Stomach (tissue), 9 donors: Measurements from ENCODE around the gene CGREF1. TPM values are rescaled to one million over a fixed set of nuclear protein-coding genes. Genes with fewer than 3 reads are reported as not detected.
A peak's percentile ranks its signal among the peaks of the same experiment; 100 is the strongest.

Experiments used
- DNase-seq, 2 donors: peaks; one replicate each; pipeline versions ENCODE4 v3.0.0 to v3.0.0-alpha.2; 2013 to 2019
- H3K27ac ChIP-seq, 5 donors: fragments of 200-600 bp in 4 of 5; sonication (generic) in 4 of 5; one replicate each; pipeline ENCODE4 v1.5.1; 2013 to 2019; ENCODE audit warnings: mild to moderate bottlenecking in 1 of 5, moderate library complexity in 1 of 5
- H3K27me3 ChIP-seq, 3 donors: fragments of 200-600 bp; sonication (generic); one replicate each; pipeline ENCODE4 v1.5.1; 2017 to 2019; ENCODE audit warnings: mixed run types in 1 of 3
- H3K36me3 ChIP-seq, 4 donors: fragments of 200-600 bp; sonication (generic); 1 replicate in 3 of 4; 2 replicates in 1 of 4; pipeline ENCODE4 v1.5.1; 2016 to 2019
- H3K4me1 ChIP-seq, 4 donors: fragments of 200-600 bp; sonication (generic); one replicate each; pipeline ENCODE4 v1.5.1; 2016 to 2019
- H3K4me3 ChIP-seq, 4 donors: fragments of 200-600 bp; sonication (generic) in 3 of 4; one replicate each; pipeline ENCODE4 v1.5.1; 2016 to 2019; ENCODE audit warnings: mild to moderate bottlenecking in 1 of 4
- H3K9me3 ChIP-seq, 4 donors: fragments of 200-600 bp; sonication (generic); one replicate each; pipeline ENCODE4 v1.5.1; 2016 to 2019
- EP300 ChIP-seq: sonication (generic); formaldehyde crosslinking; IDR thresholded peaks from one replicate; pipeline ENCODE4 v1.6.1; 2017; ENCODE audit warnings: antibody characterized with exemption
- POLR2A ChIP-seq, 4 donors: fragments of 450-650 bp; IDR thresholded peaks; one replicate each; pipeline ENCODE4 v1.6.1; 2016; ENCODE audit warnings: antibody characterized with exemption in 4 of 4, control low read depth in 2 of 4, mild to moderate bottlenecking in 1 of 4, moderate library complexity in 1 of 4
- POLR2AphosphoS5 ChIP-seq, 3 donors: sonication (generic); formaldehyde crosslinking; IDR thresholded peaks; one replicate each; pipeline ENCODE4 v1.6.1; 2016; ENCODE audit warnings: antibody characterized with exemption in 3 of 3
- WGBS, 5 donors: extraction: QIAGEN DNeasy Blood & Tissue Kit in 3 of 5; methylation state at CpG; one replicate each; pipeline versions ENCODE4 v1.1.5 to v1.1.7; 2013 to 2018; 5-methylcytosine and 5-hydroxymethylcytosine counted together
- intact Hi-C: fragments of 100-400 bp; cut with DNase I; formaldehyde crosslinking; loops from one replicate; pipeline ENCODE4 v1.15.1; 2023; ENCODE audit warnings: low total_unique reads
- polyA plus RNA-seq, 3 donors: library from polyadenylated mRNA; stranded (reverse); fragments of 200-250 nt; gene quantifications; one replicate each; pipeline ENCODE4 v1.2.3, GENCODE V29; 2013
- total RNA-seq, 5 donors: library from RNA; depleted of rRNA; stranded (reverse); fragments of >200 nt; gene quantifications; one replicate each; pipeline versions ENCODE4 v1.1.0 to v1.2.3, GENCODE V29; 2014 to 2016
- TF ChIP-seq, protein P1 (sequence below), 7 experiments: fragments of 450-650 bp in 4 of 7; fragments of 200-600 bp in 3 of 7; sonication (generic) in 3 of 7; IDR thresholded peaks; one replicate each; pipeline ENCODE4 v1.5.1; 2016 to 2019; ENCODE audit warnings: antibody characterized with exemption in 7 of 7, control low read depth in 2 of 7, mild to moderate bottlenecking in 1 of 7
- donor health status: healthy with polysubstance abuse.
- donor health status: Bipolar disorder and iron deficiency.
- donor health status: healthy.

The CGREF1 gene
- total and polyA plus RNA-seq, 8 donors, result 1.4 to 4.1 (median 2.5) TPM; not detected in 2

DNA sequence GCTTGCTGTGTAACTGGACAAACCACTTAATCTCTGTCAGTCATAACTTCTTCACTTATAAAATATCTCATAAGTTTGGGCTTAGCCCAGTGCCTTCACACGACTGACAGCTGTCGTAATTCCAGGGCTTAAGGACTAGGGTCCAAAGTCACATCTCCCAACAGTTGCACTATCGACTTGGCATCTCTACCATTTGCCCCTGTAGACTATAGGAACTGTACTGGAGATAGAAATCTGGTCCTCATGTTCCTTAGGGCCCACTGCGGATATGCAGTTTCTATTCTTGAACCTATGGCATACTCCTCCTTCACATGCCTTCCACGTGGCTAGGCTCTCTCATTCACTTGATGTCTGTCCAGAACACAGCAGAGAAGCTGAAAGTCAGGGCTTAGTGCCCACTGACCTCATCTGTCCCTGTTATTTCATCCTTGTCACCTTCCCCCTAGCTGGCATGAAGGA, 7.4 kb upstream of the CGREF1 start:
- H3K9me3 ChIP-seq, result no peaks in the 10 kb centered on the region
- peaks cover 17 to 28% (median 20%) of the 10 kb centered on the region in 4 donors for H3K36me3 ChIP-seq
- 45 to 54% (median 51%) methylated on average over 5 of the region's 5 CpGs for WGBS, 5 donors
- TF ChIP-seq, protein P1, sequence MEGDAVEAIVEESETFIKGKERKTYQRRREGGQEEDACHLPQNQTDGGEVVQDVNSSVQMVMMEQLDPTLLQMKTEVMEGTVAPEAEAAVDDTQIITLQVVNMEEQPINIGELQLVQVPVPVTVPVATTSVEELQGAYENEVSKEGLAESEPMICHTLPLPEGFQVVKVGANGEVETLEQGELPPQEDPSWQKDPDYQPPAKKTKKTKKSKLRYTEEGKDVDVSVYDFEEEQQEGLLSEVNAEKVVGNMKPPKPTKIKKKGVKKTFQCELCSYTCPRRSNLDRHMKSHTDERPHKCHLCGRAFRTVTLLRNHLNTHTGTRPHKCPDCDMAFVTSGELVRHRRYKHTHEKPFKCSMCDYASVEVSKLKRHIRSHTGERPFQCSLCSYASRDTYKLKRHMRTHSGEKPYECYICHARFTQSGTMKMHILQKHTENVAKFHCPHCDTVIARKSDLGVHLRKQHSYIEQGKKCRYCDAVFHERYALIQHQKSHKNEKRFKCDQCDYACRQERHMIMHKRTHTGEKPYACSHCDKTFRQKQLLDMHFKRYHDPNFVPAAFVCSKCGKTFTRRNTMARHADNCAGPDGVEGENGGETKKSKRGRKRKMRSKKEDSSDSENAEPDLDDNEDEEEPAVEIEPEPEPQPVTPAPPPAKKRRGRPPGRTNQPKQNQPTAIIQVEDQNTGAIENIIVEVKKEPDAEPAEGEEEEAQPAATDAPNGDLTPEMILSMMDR (IDR thresholded peaks at IDR 0.05), result no peak
- TF ChIP-seq EP300 (no peak), POLR2A (IDR thresholded peaks at IDR 0.05) (no peak), POLR2AphosphoS5 (IDR thresholded peaks at IDR 0.05) (no peak)
- no peaks in the 10 kb centered on the region for H3K27me3 ChIP-seq
- intact Hi-C loops, result no loop called here
- H3K4me1 ChIP-seq, result peaks cover 5 to 16% (median 15%) of the 10 kb centered on the region in 4 donors
- no peak overlapping the region for H3K27ac ChIP-seq
- no peak for DNase-seq
- H3K4me3 ChIP-seq, result no peak overlapping the region

DNA sequence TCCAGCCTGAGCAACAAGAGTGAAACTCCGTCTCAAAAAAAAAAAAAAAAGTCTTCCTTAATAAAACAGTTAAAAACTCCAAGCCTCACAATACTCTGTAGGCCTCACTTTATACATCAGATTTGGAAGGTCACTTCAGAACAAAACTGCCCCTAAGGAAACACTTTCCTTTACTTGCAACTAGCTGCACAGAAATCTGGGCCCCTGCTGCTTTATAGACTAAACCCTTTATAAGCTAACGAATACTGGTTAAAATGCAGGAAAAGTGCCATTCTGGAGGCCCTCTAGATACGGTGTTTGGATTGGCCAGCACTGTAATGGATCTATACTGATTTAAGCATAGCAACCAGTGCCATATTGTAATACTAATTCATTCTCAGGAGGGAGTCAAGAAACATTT, 6.2 kb upstream of the CGREF1 start:
- intact Hi-C loops, result no loop called here
- Histone ChIP-seq H3K27ac (no peak overlapping the region), H3K9me3 (no peaks in the 10 kb centered on the region), H3K27me3 (peaks cover 0 to under 1% (median 0%) of the 10 kb centered on the region in 3 donors), H3K4me3 (no peak overlapping the region), H3K36me3 (peaks cover 6 to 16% (median 9%) of the 10 kb centered on the region in 4 donors), H3K4me1 (peaks cover 5 to 16% (median 15%) of the 10 kb centered on the region in 4 donors)
- 87 to 97% (median 91%) methylated on average over 3 of the region's 3 CpGs for WGBS, 5 donors
- DNase-seq, result no peak
- TF ChIP-seq POLR2A (IDR thresholded peaks at IDR 0.05) (no peak), EP300 (no peak), POLR2AphosphoS5 (IDR thresholded peaks at IDR 0.05) (no peak)
- TF ChIP-seq, protein P1 (IDR thresholded peaks at IDR 0.05), result no peak

DNA sequence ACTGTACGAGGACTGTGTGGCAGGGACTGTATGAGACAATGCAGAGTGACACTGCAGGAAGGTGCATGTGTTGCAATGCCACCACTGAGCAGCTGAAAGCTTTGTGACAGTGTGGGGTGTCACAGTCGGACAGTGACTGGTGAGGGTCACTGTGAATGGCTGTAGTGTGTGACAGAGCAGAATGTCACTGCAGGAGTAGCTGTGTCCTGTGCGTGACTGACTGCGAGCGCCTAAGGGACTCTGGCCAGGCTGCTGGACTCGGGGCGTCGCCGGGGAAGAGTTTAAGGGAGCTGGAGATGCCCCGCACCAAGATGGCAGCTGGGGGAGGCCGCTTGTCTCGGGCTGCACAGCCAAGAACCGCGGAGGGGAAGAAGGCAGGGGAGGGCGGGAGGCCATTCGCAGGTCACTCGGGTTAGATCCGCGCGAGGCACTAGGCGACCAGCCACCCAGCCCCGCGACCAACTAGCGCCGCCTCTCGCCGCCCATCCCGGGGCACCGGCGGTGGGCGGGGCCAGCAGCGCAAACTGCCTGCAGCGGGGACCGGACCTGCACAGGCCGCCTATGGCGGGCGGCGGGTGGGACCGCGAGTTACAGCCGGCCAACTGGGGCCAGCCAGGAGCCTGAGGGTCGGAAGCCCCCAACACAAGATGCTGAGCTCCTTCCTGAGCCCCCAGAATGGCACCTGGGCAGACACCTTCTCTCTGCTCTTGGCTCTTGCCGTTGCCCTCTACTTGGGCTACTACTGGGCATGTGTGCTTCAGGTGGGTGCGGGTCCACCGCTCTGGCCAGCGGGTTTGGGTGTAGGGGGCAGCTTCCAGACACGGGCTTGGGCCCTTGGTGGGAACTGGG, 4.6 kb upstream of the CGREF1 start, which contains the start of gene ABHD1:
Gene ABHD1, plus strand, starts transcription at position 514 of the 849 bp plus-strand sequence. Its CDS starts 134 bp downstream, at position 648.
- H3K36me3 ChIP-seq, result no peaks in the 10 kb centered on the region
- H3K9me3 ChIP-seq, result no peaks in the 10 kb centered on the region
- no peak for TF ChIP-seq EP300
- TF ChIP-seq, protein P1 (IDR thresholded peaks at IDR 0.05), result peak in 1 of 7 experiments; percentile 5
- peaks cover 2 to 17% (median 12%) of the 10 kb centered on the region in 3 donors for H3K27me3 ChIP-seq
- DNase-seq, result peak; percentile 69 to 77
- H3K4me1 ChIP-seq, result peaks cover 11 to 25% (median 20%) of the 10 kb centered on the region in 4 donors
- peak within 1 kb of the TSS in 3 of 5 donors; percentile 50 to 69 (median 59) for H3K27ac ChIP-seq
- intact Hi-C loops, result no loop called here
- peak within 1 kb of the TSS; percentile 49 to 79 (median 61) for H3K4me3 ChIP-seq
- 4 to 9% (median 5%) methylated on average over 28 to 47 of the region's 47 CpGs for WGBS, 5 donors

DNA sequence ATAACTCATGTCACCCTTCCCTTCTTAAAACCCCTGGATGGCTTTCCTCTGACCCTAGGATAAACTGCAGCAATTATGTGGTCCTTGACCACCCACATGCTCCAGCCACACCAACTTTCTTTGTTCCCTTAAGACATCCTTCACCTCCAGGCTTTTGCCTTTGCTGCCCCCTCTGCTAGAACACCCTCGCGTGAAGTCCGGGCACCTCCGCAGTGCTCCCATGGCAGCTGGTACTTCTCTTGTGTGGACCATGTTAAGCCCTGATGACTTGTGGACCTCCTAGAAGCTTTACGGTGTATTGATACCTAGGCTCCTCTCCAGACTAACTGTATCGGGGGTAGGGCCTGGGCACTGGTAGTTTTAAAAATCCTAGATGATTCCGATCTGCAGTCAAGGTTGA, 3.9 kb upstream of the CGREF1 start:
- 81 to 92% (median 91%) methylated on average over 7 of the region's 7 CpGs for WGBS, 5 donors
- peaks cover 17 to 33% (median 27%) of the 10 kb centered on the region in 4 donors for H3K4me1 ChIP-seq
- DNase-seq, result no peak
- peak overlapping the region in 2 of 4 donors; percentile 66 to 79 for H3K4me3 ChIP-seq
- intact Hi-C loops, result no loop called here
- H3K36me3 ChIP-seq, result no peaks in the 10 kb centered on the region
- peak overlapping the region in 1 of 5 donors; percentile 69 for H3K27ac ChIP-seq
- TF ChIP-seq, protein P1 (IDR thresholded peaks at IDR 0.05), result no peak
- TF ChIP-seq POLR2A (IDR thresholded peaks at IDR 0.05), result no peak
- peaks cover 9 to 24% (median 20%) of the 10 kb centered on the region in 3 donors for H3K27me3 ChIP-seq
- H3K9me3 ChIP-seq, result no peaks in the 10 kb centered on the region
